Fibroblast of villous mesenchyme (primary cell): ENCODE measurements around the gene CRTC1. TPM values are rescaled to one million over a fixed set of nuclear protein-coding genes. Genes with fewer than 3 reads are reported as not detected.

Experiments used
- DNase-seq: peaks from one replicate; pipeline ENCODE4 v3.0.0-alpha.2; 2010; ENCODE audit warnings: low read depth
- H3K4me3 ChIP-seq: 2 replicates; pipeline ENCODE4 v1.5.1; 2011; ENCODE audit warnings: low read depth, mild to moderate bottlenecking, low read length
- total RNA-seq: library from RNA; depleted of rRNA; stranded (reverse); fragments of >200 nt; gene quantifications from 2 replicates; pipeline ENCODE4 v1.2.3, GENCODE V29; 2012
- TF ChIP-seq, protein P1 (sequence below): IDR thresholded peaks from 2 replicates; pipeline ENCODE4 v1.5.1; 2012; ENCODE audit warnings: low read depth, mild to moderate bottlenecking, low read length; ENCODE audit not compliant: insufficient read depth

CRTC1 gene
- total RNA-seq, 1 donor, result 2.2 TPM

DNA sequence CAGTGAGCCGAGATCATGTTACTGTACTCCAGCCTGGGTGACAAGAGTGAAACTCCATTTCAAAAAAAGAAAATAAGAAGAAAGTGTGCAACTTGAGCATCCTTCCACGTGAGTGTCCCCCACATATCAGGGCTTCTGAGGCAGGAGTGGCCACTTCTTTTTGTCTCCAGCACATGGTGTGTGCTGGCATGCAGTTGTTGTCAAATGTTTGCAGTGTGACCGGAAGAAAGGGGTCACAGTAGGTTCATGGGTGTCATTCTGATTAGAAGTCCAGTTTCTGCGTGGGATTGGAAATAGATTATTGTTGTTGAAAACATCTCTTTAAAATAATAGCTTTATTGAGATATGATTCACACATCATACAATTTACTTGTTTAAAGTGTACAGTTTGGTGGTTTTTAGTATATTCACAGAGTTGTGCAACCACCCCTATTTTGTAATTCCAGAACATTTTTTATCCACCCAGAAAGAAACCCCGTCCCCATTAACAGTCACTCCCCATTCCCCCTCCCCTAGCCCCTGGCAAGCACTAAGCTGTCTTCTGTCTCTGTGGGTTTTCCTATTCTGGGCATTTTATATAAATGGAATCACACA, 2.2 kb downstream of the CRTC1 start:
- TF ChIP-seq, protein P1, sequence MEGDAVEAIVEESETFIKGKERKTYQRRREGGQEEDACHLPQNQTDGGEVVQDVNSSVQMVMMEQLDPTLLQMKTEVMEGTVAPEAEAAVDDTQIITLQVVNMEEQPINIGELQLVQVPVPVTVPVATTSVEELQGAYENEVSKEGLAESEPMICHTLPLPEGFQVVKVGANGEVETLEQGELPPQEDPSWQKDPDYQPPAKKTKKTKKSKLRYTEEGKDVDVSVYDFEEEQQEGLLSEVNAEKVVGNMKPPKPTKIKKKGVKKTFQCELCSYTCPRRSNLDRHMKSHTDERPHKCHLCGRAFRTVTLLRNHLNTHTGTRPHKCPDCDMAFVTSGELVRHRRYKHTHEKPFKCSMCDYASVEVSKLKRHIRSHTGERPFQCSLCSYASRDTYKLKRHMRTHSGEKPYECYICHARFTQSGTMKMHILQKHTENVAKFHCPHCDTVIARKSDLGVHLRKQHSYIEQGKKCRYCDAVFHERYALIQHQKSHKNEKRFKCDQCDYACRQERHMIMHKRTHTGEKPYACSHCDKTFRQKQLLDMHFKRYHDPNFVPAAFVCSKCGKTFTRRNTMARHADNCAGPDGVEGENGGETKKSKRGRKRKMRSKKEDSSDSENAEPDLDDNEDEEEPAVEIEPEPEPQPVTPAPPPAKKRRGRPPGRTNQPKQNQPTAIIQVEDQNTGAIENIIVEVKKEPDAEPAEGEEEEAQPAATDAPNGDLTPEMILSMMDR, result no peak
- no peak for DNase-seq

DNA sequence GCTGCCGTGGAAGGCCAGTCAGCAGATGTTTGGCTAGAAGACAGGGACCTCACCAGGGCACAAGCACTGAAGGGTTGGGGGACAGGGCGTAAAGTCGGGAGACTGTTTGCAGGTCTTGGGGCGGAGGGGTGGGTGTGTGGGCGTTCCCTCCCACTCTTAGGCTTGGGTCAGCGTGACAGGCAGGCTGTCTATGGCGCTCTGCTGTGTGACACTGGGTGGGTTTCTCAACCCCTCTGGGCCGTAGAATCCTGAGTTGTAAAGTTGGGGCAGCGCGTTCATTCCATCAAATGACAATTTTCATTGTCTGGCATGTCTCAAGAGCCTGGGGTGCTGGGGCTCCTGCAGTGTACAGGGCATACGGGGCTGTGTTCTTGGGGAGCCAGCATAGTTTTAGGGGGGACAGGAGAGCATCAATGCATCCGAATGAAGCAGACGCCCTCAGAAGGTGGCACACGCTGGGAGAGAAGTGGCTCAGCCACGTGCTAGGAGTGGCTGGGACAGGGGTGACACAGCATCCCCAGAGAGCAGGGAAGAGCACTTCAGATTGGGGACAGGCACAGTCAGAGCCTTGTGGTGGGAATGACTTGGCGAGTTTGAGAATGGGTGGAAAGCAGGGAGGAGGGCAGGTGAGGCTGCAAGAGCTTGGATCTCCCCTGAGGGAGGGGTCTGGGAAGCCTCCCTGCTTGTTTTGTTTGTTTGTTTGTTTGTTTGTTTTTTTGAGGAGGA, 4.4 kb downstream of the CRTC1 start:
- TF ChIP-seq, protein P1, result no peak

More for the DNA sequence above, 2.2 kb downstream of the CRTC1 start:
- no peak overlapping the region for H3K4me3 ChIP-seq

DNA sequence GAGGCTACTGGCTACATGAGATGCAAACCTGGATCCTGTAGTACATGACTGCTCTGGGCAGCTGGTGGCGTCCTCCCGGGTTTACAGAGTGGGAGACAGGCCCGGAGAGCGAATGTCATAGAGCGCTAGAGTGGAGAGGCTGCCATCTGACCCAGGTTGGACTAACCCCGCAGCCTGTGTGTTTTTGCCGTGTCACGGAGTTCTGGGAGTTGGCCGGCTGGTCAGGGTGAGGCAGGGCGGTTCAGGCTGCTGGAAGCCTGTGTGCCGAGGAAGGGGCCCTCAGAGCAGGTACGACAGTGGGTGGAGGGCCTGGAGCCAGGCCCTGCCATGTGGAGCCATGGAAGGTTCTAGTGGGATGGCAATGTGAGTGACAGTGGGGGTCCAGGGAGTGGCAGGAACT, 12.5 kb downstream of the CRTC1 start:
- H3K4me3 ChIP-seq, result no peak overlapping the region
- no peak for DNase-seq
- TF ChIP-seq, protein P1, result no peak

More for the DNA sequence above, 4.4 kb downstream of the CRTC1 start:
- H3K4me3 ChIP-seq, result no peak overlapping the region
- no peak for DNase-seq

DNA sequence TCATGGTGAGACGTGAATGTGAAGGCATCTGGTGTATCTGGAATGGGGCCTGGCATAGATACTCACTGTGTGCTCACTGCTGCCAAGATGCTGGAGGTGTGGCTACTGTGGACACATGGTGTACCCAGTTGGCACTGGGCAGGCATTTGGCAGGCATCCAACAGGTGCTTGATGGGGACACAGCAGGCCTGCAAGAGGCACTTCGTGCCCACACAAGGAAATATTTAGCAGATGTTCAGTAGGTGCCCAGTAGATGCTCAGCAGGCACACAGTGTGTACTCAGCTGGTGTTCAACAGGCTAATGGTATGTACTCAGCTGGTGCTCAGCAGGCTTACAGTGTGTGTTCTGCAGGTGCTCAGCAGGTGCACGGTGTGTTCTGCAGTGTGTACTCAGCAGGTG, 14.2 kb downstream of the CRTC1 start:
- no peak overlapping the region for H3K4me3 ChIP-seq
- DNase-seq, result no peak
- TF ChIP-seq, protein P1, result no peak

DNA sequence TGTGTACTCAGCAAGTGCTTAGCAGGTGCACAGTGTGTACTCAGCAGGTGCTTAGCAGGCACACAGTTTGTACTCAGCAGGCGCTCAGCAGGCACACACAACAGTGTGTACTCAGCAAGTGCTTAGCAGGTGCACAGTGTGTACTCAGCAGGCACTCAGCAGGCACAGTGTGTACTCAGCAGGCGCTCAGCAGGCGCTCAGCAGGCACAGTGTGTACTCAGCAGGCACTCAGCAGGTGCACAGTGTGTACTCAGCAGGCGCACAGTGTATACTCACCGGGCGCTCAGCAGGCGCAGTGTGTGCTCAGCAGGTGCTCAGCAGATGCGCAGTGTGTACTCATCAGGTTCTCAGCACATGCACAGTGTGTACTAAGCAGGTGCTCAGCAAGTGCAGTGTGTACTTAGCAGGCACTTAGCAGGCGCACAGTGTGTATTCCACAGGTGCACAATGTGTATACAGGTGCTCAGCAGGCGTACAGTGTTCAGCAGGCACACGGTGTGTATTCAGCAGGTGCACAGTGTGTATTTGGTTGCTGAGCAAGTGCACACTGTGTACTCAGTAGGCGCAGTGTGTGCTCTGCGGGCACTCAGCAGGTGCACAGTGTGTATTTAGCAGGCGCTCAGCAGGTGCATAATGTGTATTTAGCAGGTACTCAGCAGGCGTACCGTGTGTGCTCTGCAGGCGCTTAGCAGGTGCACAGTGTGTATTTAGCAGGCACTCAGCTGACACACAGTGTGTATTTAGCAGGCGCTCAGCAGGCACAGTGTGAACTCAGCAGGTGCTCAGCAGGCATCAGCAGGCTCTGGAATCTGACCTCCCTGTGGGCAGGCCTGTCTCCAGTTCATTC, 15.1 kb downstream of the CRTC1 start:
- TF ChIP-seq, protein P1, result no peak
- DNase-seq, result no peak
- no peak overlapping the region for H3K4me3 ChIP-seq

DNA sequence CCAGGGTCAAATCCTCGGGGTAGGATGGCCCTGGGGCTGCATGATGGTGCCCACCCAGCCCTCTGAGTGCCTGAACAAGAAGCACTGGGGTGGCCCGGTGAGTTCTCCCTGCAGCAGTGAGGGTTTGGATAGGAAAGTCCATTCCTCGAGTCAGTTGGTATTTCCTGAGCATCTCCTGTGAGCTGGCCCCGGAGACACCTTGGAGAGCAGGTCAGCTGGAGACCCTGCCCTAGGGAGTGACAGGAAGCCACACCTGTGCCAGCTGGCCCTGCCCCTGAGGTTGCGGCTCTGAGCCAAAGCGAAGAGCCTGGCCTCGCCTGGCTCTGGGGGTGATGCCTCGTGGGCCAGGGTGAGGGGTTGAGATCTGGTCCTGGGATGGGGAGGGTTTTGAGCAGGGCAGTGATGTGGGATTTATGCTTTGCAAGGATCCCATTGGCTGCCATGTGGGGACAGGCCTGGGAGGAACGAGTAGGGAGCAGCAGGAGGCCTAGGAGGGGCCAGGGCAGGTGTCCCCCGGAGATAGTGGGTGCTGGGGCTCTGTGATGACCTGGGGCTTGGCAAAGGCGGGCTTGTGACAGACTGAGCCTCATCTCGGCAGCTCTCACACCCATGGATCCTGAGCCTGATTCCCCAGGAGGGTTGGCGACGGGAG, 16.0 kb downstream of the CRTC1 start:
- no peak overlapping the region for H3K4me3 ChIP-seq
- no peak for DNase-seq
- TF ChIP-seq, protein P1, result no peak
